Ammon's horn (tissue), 1 donor: Measurements from ENCODE around the gene MYO18A.
A peak's percentile ranks its signal among the peaks of the same experiment; 100 is the strongest.
"Not testable (repeated sequence)": the region's sequence is repeated elsewhere in the genome, so short reads cannot be mapped to it uniquely, and the experiment has no call there.

ENCODE experiments used
- DNase-seq: peaks from one replicate; pipeline ENCODE4 v3.0.0-alpha.2; 2016; ENCODE audit warnings: low spot score

Gene MYO18A

GRCh38 chr17:29180034-29180787 is at the start of gene MYO18A:
Gene MYO18A (minus strand): TSS chr17:29180398. CDS start chr17:29166940, 13,458 bp downstream.
- DNase-seq = peak; percentile 86

- no peak for DNase-seq
Measured at GRCh38 chr17:29225396-29225795, 45.2 kb upstream of the MYO18A start.

- DNase-seq = not testable (repeated sequence)
Measured at GRCh38 chr17:29221338-29221737, 41.1 kb upstream of the MYO18A start.

- peak; percentile 92 for DNase-seq
Measured at GRCh38 chr17:29219378-29220047, 39.3 kb upstream of the MYO18A start.

GRCh38 chr17:29216856-29217255 is 36.7 kb upstream of the MYO18A start:
- no peak for DNase-seq

GRCh38 chr17:29216181-29216580 is 36.0 kb upstream of the MYO18A start:
- no peak for DNase-seq

- DNase-seq = no peak
Measured at GRCh38 chr17:29215717-29216116, 35.5 kb upstream of the MYO18A start.

GRCh38 chr17:29215174-29215573 is 35.0 kb upstream of the MYO18A start:
- no peak for DNase-seq

- DNase-seq = no peak
Measured at GRCh38 chr17:29214215-29215146, 34.3 kb upstream of the MYO18A start.

GRCh38 chr17:29212681-29213121 is 32.5 kb upstream of the MYO18A start:
- peak; percentile 95 for DNase-seq

GRCh38 chr17:29212094-29212631 is 32.0 kb upstream of the MYO18A start:
- no peak for DNase-seq

- no peak for DNase-seq
Measured at GRCh38 chr17:29210879-29211278, 30.7 kb upstream of the MYO18A start.

GRCh38 chr17:29209073-29209472 is 28.9 kb upstream of the MYO18A start:
- DNase-seq = no peak

GRCh38 chr17:29207975-29208374 is 27.8 kb upstream of the MYO18A start:
- DNase-seq = no peak

GRCh38 chr17:29205047-29205446 is 24.8 kb upstream of the MYO18A start:
- peak; percentile 9 for DNase-seq

GRCh38 chr17:29204068-29204804 is 24.0 kb upstream of the MYO18A start:
- not testable (repeated sequence) for DNase-seq

- peak; percentile 44 for DNase-seq
Measured at GRCh38 chr17:29197516-29198272, 17.5 kb upstream of the MYO18A start.

- DNase-seq = no peak
Measured at GRCh38 chr17:29196769-29197515, 16.7 kb upstream of the MYO18A start.

GRCh38 chr17:29195465-29196081 is 15.4 kb upstream of the MYO18A start:
- peak; percentile 52 for DNase-seq
